Measurements from ENCODE around the gene DDX54.
"Not testable (repeated sequence)": the region's sequence is repeated elsewhere in the genome, so short reads cannot be mapped to it uniquely, and the experiment has no call there.

DDX54 gene

DNA sequence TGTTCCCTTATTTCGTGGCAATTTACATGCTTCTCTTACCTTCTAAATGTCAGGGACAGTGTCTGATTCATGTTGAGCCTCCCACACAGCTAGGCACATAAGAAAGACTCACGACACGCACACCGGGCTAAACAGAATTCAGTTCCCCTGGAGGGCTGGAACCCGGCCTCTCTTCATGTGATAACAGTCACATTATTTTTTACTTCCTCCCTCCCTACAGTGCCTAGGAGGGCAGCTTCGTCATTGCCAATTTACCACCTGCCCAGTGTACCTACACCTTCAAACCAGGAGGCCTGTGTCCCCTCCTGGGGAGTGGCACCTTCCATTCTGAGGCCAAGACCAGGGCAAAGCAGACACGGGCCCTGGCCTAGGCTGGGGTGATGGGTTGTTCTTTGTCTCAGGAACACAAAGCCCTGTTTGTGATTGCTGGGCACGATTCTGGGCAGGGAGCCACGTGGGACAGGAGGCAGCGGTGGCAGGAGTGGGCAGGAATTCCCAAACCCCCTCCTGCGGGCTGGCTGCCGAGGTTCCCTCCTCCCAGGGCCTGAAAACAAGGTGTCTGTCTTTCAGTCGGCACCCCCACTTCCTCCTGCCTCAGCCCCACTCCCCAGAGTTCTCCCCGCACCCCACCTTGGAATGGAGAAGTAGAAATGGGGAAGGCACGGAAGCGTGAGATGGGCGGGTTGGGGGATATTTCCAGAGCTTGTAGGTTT is 42.9 kb downstream of the DDX54 start:
- Histone ChIP-seq H3K23ac (ENCODE audit: low read depth, low read length, poor library complexity) (no peak overlapping the region), H3K18ac (ENCODE audit: low read length) (no peak overlapping the region), H3K14ac (ENCODE audit: low read length) (no peak overlapping the region), H3K27me3 (ENCODE audit: control insufficient read depth in 3 of 3, insufficient read depth in 3 of 3, low read depth in 1 of 3, low read length in 3 of 3) (peaks cover 0 to 19% (median 2%) of the 10 kb centered on the region in 3 experiments), H2BK15ac (ENCODE audit: low read length) (peak overlapping the region; percentile 8), H2AFZ (ENCODE audit: low read length) (no peak overlapping the region), H4K8ac (ENCODE audit: low read depth, low read length) (no peak overlapping the region), H3K4me2 (ENCODE audit: insufficient read depth, low read length, poor library complexity, severe bottlenecking) (no peak overlapping the region), H3K9me3 (replicated peaks in 1 of 2; ENCODE audit: control insufficient read depth in 2 of 2, insufficient read depth in 1 of 2, low read depth in 1 of 2, low read length in 2 of 2) (no peaks in the 10 kb centered on the region), H2AK5ac (ENCODE audit: low read depth, low read length) (peak overlapping the region; percentile 13), H3K4me3 (ENCODE audit: low read length in 2 of 2) (no peak overlapping the region), H3K4ac (ENCODE audit: low read length) (peak overlapping the region; percentile 54), H3K79me1 (ENCODE audit: low read depth, low read length) (no peaks in the 10 kb centered on the region), H4K91ac (ENCODE audit: low read depth, low read length, poor library complexity) (no peak overlapping the region), H3K9ac (ENCODE audit: low read depth, low read length, poor library complexity) (no peak overlapping the region), H2BK12ac (ENCODE audit: low read length) (no peak overlapping the region), H3K36me3 (replicated peaks in 1 of 2; ENCODE audit: control insufficient read depth in 2 of 2, insufficient read depth in 2 of 2, low read length in 2 of 2) (no peaks in the 10 kb centered on the region), H3K27ac (replicated peaks; ENCODE audit: low read length) (no peak overlapping the region), H2BK5ac (ENCODE audit: low read length) (no peak overlapping the region), H2BK120ac (ENCODE audit: low read depth, low read length) (no peak overlapping the region), H3K4me1 (ENCODE audit: control insufficient read depth in 2 of 2, insufficient read depth in 1 of 2, low read depth in 1 of 2, low read length in 2 of 2) (peaks cover 0 to 3% of the 10 kb centered on the region in 2 donors)
- no peak for DNase-seq (ENCODE audit: low spot score)
- no CpG with 5 or more reads among the region's 17 CpGs for WGBS, 2 donors (ENCODE audit: extremely low coverage in 2 of 2, insufficient read length in 2 of 2, insufficient replicate concordance in 1 of 2)

DNA sequence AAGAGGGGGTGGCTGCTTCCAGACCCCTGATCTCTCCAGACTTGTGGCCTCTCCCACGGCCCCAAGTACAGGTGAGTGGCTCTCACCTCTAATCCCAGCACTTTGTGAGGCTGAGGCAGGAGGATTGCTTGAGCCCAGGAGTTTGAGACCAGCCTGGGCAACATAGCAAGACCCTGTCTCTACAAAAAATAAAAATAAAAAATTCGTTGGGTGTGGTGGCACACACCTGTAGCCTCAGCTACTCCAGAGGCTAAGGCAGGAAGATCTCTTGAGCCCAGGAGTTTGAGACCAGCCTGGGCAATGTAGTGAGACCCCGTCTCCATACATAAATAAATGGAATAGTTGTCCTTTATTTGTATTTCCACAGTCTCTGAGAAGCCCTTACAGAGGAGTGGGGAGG is 43.6 kb downstream of the DDX54 start:
- H3K14ac ChIP-seq (ENCODE audit: low read length); H3K4me1 ChIP-seq (ENCODE audit: control insufficient read depth in 2 of 2, insufficient read depth in 1 of 2, low read depth in 1 of 2, low read length in 2 of 2); H3K4ac ChIP-seq (ENCODE audit: low read length); H2BK120ac ChIP-seq (ENCODE audit: low read depth, low read length); H2AK5ac ChIP-seq (ENCODE audit: low read depth, low read length); H3K4me3 ChIP-seq (ENCODE audit: low read length in 2 of 2); H3K4me2 ChIP-seq (ENCODE audit: insufficient read depth, low read length, poor library complexity, severe bottlenecking); H2AFZ ChIP-seq (ENCODE audit: low read length); H3K23ac ChIP-seq (ENCODE audit: low read depth, low read length, poor library complexity); H4K91ac ChIP-seq (ENCODE audit: low read depth, low read length, poor library complexity); H3K9ac ChIP-seq (ENCODE audit: low read depth, low read length, poor library complexity); H3K18ac ChIP-seq (ENCODE audit: low read length); DNase-seq (ENCODE audit: low spot score); H3K36me3 ChIP-seq (replicated peaks in 1 of 2; ENCODE audit: control insufficient read depth in 2 of 2, insufficient read depth in 2 of 2, low read length in 2 of 2); H2BK12ac ChIP-seq (ENCODE audit: low read length); H3K9me3 ChIP-seq (replicated peaks in 1 of 2; ENCODE audit: control insufficient read depth in 2 of 2, insufficient read depth in 1 of 2, low read depth in 1 of 2, low read length in 2 of 2); H3K27ac ChIP-seq (replicated peaks; ENCODE audit: low read length); H4K8ac ChIP-seq (ENCODE audit: low read depth, low read length); H2BK5ac ChIP-seq (ENCODE audit: low read length); H3K79me1 ChIP-seq (ENCODE audit: low read depth, low read length): not testable (repeated sequence)
- WGBS, 2 donors (ENCODE audit: extremely low coverage in 2 of 2, insufficient read length in 2 of 2, insufficient replicate concordance in 1 of 2), result no CpG with 5 or more reads among the region's 3 CpGs
- Histone ChIP-seq H2BK15ac (ENCODE audit: low read length) (peak overlapping the region; percentile 2), H3K27me3 (ENCODE audit: control insufficient read depth in 3 of 3, insufficient read depth in 3 of 3, low read depth in 1 of 3, low read length in 3 of 3) (peaks cover 0 to 24% (median 2%) of the 10 kb centered on the region in 3 experiments)

DNA sequence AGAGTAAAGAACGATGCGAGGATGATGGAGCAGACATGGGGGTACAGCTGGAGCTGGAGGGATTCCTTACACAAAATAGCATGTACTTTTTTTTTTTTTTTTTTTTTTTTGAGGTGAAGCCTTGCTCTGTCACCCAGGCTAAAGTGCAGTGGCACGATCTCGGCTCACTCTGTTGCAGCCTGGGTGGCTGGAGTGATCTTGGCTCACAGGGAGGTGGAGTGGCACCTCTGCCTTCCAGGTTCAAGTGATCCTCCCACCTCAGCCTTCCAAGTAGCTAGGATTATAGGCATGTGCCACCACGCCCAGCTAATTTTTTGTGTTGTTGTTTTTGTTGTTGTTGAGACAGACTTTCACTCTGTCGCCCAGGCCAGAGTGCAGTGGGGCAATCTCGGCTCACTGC is 44.6 kb downstream of the DDX54 start:
- no peaks in the 10 kb centered on the region for H3K9me3 ChIP-seq (replicated peaks in 1 of 2; ENCODE audit: control insufficient read depth in 2 of 2, insufficient read depth in 1 of 2, low read depth in 1 of 2, low read length in 2 of 2)
- H2BK120ac ChIP-seq (ENCODE audit: low read depth, low read length), result no peak overlapping the region
- H3K4ac ChIP-seq (ENCODE audit: low read length), result no peak overlapping the region
- no peak for DNase-seq (ENCODE audit: low spot score)
- H3K4me1 ChIP-seq (ENCODE audit: control insufficient read depth in 2 of 2, insufficient read depth in 1 of 2, low read depth in 1 of 2, low read length in 2 of 2), result peaks cover 3 to 4% of the 10 kb centered on the region in 2 donors
- H2AFZ ChIP-seq (ENCODE audit: low read length), result no peak overlapping the region
- no peak overlapping the region for H3K4me3 ChIP-seq (ENCODE audit: low read length in 2 of 2)
- no peak overlapping the region for H3K23ac ChIP-seq (ENCODE audit: low read depth, low read length, poor library complexity)
- WGBS, 2 donors (ENCODE audit: extremely low coverage in 2 of 2, insufficient read length in 2 of 2, insufficient replicate concordance in 1 of 2), result no CpG with 5 or more reads among the region's 7 CpGs
- no peak overlapping the region for H3K18ac ChIP-seq (ENCODE audit: low read length)
- no peaks in the 10 kb centered on the region for H3K36me3 ChIP-seq (replicated peaks in 1 of 2; ENCODE audit: control insufficient read depth in 2 of 2, insufficient read depth in 2 of 2, low read length in 2 of 2)
- H2BK5ac ChIP-seq (ENCODE audit: low read length), result no peak overlapping the region
- H2AK5ac ChIP-seq (ENCODE audit: low read depth, low read length), result no peak overlapping the region
- no peak overlapping the region for H3K27ac ChIP-seq (replicated peaks; ENCODE audit: low read length)
- H2BK15ac ChIP-seq (ENCODE audit: low read length), result no peak overlapping the region
- H3K4me2 ChIP-seq (ENCODE audit: insufficient read depth, low read length, poor library complexity, severe bottlenecking), result no peak overlapping the region
- H3K14ac ChIP-seq (ENCODE audit: low read length), result no peak overlapping the region
- no peak overlapping the region for H3K9ac ChIP-seq (ENCODE audit: low read depth, low read length, poor library complexity)
- H4K8ac ChIP-seq (ENCODE audit: low read depth, low read length), result no peak overlapping the region
- H3K79me1 ChIP-seq (ENCODE audit: low read depth, low read length), result no peaks in the 10 kb centered on the region
- peaks cover 0 to 34% (median 6%) of the 10 kb centered on the region in 3 experiments for H3K27me3 ChIP-seq (ENCODE audit: control insufficient read depth in 3 of 3, insufficient read depth in 3 of 3, low read depth in 1 of 3, low read length in 3 of 3)
- no peak overlapping the region for H4K91ac ChIP-seq (ENCODE audit: low read depth, low read length, poor library complexity)
- H2BK12ac ChIP-seq (ENCODE audit: low read length), result no peak overlapping the region

DNA sequence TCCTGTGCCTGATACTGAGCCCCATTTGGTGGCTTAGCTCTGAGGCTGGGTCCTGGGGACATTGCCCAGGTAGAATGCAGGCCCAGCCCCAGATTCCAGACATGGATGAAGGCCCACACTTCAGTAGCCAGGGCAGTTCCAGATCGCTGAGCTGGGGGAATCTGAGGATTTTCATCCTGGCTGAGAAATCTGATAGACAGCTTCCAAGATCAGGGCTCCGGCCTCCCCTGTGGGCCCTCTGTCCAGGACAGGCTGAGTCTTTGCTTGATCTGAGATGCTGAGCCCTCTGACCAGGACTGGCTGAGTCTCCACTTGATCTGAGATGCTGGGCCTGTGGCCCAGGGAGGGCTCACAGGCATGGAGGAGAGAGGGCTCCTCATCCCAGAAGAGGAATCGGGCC is 46.5 kb downstream of the DDX54 start:
- H3K4me3 ChIP-seq (ENCODE audit: low read length in 2 of 2), result no peak overlapping the region
- no peak overlapping the region for H2BK120ac ChIP-seq (ENCODE audit: low read depth, low read length)
- H4K91ac ChIP-seq (ENCODE audit: low read depth, low read length, poor library complexity), result no peak overlapping the region
- peaks cover 3 to 7% of the 10 kb centered on the region in 2 donors for H3K4me1 ChIP-seq (ENCODE audit: control insufficient read depth in 2 of 2, insufficient read depth in 1 of 2, low read depth in 1 of 2, low read length in 2 of 2)
- no peak for DNase-seq (ENCODE audit: low spot score)
- no peaks in the 10 kb centered on the region for H3K79me1 ChIP-seq (ENCODE audit: low read depth, low read length)
- no peak overlapping the region for H3K18ac ChIP-seq (ENCODE audit: low read length)
- no peaks in the 10 kb centered on the region for H3K36me3 ChIP-seq (replicated peaks in 1 of 2; ENCODE audit: control insufficient read depth in 2 of 2, insufficient read depth in 2 of 2, low read length in 2 of 2)
- no peak overlapping the region for H2BK12ac ChIP-seq (ENCODE audit: low read length)
- no peak overlapping the region for H2AK5ac ChIP-seq (ENCODE audit: low read depth, low read length)
- H3K14ac ChIP-seq (ENCODE audit: low read length), result no peak overlapping the region
- no peak overlapping the region for H2BK15ac ChIP-seq (ENCODE audit: low read length)
- H3K9ac ChIP-seq (ENCODE audit: low read depth, low read length, poor library complexity), result no peak overlapping the region
- no peak overlapping the region for H4K8ac ChIP-seq (ENCODE audit: low read depth, low read length)
- WGBS, 2 donors (ENCODE audit: extremely low coverage in 2 of 2, insufficient read length in 2 of 2, insufficient replicate concordance in 1 of 2), result no CpG with 5 or more reads among the region's 3 CpGs
- no peak overlapping the region for H3K23ac ChIP-seq (ENCODE audit: low read depth, low read length, poor library complexity)
- H2AFZ ChIP-seq (ENCODE audit: low read length), result no peak overlapping the region
- no peak overlapping the region for H3K27ac ChIP-seq (replicated peaks; ENCODE audit: low read length)
- H3K4me2 ChIP-seq (ENCODE audit: insufficient read depth, low read length, poor library complexity, severe bottlenecking), result no peak overlapping the region
- no peaks in the 10 kb centered on the region for H3K9me3 ChIP-seq (replicated peaks in 1 of 2; ENCODE audit: control insufficient read depth in 2 of 2, insufficient read depth in 1 of 2, low read depth in 1 of 2, low read length in 2 of 2)
- peaks cover 3 to 51% (median 20%) of the 10 kb centered on the region in 3 experiments for H3K27me3 ChIP-seq (ENCODE audit: control insufficient read depth in 3 of 3, insufficient read depth in 3 of 3, low read depth in 1 of 3, low read length in 3 of 3)
- no peak overlapping the region for H2BK5ac ChIP-seq (ENCODE audit: low read length)
- no peak overlapping the region for H3K4ac ChIP-seq (ENCODE audit: low read length)

Data from neuronal stem cell (in vitro differentiated cells).